ENCODE data around the gene FAIM2. TPM values are rescaled to one million over a fixed set of nuclear protein-coding genes. Genes with fewer than 3 reads are reported as not detected.

The FAIM2 gene
- total RNA-seq, 1 donor from 2014 or later = 0.18 TPM

- intact Hi-C loops (cut with micrococcal nuclease) = no loop called here
These were observed 16.7 kb upstream of the FAIM2 start for GRCh38 chr12:49920241-49920914.

- intact Hi-C loops (cut with micrococcal nuclease) = no loop called here
These were observed 14.1 kb upstream of the FAIM2 start for GRCh38 chr12:49917788-49918173.

- intact Hi-C loops (cut with micrococcal nuclease) = no loop called here
These were observed 13.6 kb upstream of the FAIM2 start for GRCh38 chr12:49917166-49917787.

GRCh38 chr12:49916129-49916919 is 12.6 kb upstream of the FAIM2 start:
- intact Hi-C loops (cut with micrococcal nuclease) = no loop called here

GRCh38 chr12:49912345-49913255 is 8.9 kb upstream of the FAIM2 start:
- intact Hi-C loops (cut with micrococcal nuclease) = no loop called here

GRCh38 chr12:49911213-49911605 is 7.5 kb upstream of the FAIM2 start:
- intact Hi-C loops (cut with micrococcal nuclease) = no loop called here

GRCh38 chr12:49910331-49911212 is 6.9 kb upstream of the FAIM2 start:
- intact Hi-C loops (cut with micrococcal nuclease) = no loop called here

- intact Hi-C loops (cut with micrococcal nuclease) = no loop called here
These were observed 6.1 kb upstream of the FAIM2 start for GRCh38 chr12:49909826-49910225.

- intact Hi-C loops (cut with micrococcal nuclease) = no loop called here
These were observed 5.7 kb upstream of the FAIM2 start for GRCh38 chr12:49909356-49909755.

- intact Hi-C loops (cut with micrococcal nuclease) = no loop called here
These were observed 3.7 kb upstream of the FAIM2 start for GRCh38 chr12:49907352-49907751.

- intact Hi-C loops (cut with micrococcal nuclease) = no loop called here
These were observed 2.1 kb upstream of the FAIM2 start for GRCh38 chr12:49905718-49906314.

- intact Hi-C loops (cut with micrococcal nuclease) = no loop called here
These were observed 901 bp upstream of the FAIM2 start for GRCh38 chr12:49904601-49905000.

- intact Hi-C loops (cut with micrococcal nuclease) = no loop called here
These were observed 375 bp downstream of the FAIM2 start for GRCh38 chr12:49903351-49903699.

- intact Hi-C loops (cut with micrococcal nuclease) = no loop called here
These were observed 1.0 kb downstream of the FAIM2 start for GRCh38 chr12:49902399-49903350.

- intact Hi-C loops (cut with micrococcal nuclease) = no loop called here
These were observed 1.7 kb downstream of the FAIM2 start for GRCh38 chr12:49901986-49902385.

GRCh38 chr12:49901026-49901425 is 2.7 kb downstream of the FAIM2 start:
- intact Hi-C loops (cut with micrococcal nuclease) = no loop called here

GRCh38 chr12:49900371-49900770 is 3.3 kb downstream of the FAIM2 start:
- intact Hi-C loops (cut with micrococcal nuclease) = no loop called here

GRCh38 chr12:49899921-49900320 is 3.8 kb downstream of the FAIM2 start:
- intact Hi-C loops (cut with micrococcal nuclease) = no loop called here

- intact Hi-C loops (cut with micrococcal nuclease) = no loop called here
These were observed 4.3 kb downstream of the FAIM2 start for GRCh38 chr12:49899286-49899843.
